ENCODE data around the gene TMEM132D.

TMEM132D gene

DNA sequence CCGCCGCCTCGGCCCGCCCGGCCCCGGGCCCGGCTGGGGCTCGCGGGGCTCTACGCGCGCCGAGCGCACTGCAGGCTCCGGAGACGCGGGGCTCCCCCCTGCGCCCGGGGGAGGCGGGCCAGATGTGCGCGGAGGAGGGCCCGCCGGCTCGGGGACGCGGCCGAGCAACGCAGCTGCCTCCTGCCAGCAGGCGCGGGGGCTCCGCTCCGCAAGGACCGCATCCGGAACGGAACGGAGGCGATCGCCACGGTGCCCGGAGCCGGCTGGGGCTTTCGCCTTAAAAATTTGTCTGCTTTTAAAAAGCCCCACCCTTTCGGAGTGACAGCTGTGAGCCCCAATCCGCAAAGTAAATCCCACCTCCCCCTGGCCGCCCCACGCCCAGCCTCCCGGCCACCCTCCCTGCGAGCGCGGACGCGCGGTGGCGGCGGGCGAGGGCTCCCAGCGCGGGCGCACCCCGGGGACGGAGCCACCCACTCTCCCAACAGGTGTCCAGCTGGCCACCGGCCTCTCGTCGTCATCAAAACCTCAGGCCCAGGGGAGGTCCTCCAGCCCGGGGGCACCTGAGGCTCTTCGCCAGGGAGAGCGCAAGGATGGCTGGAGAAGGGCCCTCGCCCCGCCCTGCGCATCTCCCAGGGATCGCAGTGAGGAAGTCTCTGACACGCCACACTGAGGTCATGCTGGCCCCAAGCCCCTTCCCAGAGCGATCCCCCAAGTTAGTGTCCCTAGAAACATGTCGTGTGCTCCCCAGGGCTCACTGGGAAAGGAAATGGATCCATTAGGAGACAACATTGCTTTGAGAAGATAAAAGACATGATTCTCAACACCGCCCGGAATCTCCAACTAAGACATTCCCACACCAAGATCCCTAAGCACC, at the start of gene TMEM132D:
TMEM132D (minus strand) TSS at position 70 of the 874 bp plus-strand sequence.
- Histone ChIP-seq H3K9ac (ENCODE audit: low read length) (no peak within 1 kb of the TSS), H3K36me3 (ENCODE audit: control insufficient read depth, insufficient read depth, low read length) (no peaks in the 10 kb centered on the region), H3K27me3 (ENCODE audit: control insufficient read depth, insufficient read depth, low read length) (peaks cover 28% of the 10 kb centered on the region), H3K4me1 (ENCODE audit: control insufficient read depth, insufficient read depth, low read length) (no peaks in the 10 kb centered on the region), H3K9me3 (ENCODE audit: control insufficient read depth, low read length) (no peaks in the 10 kb centered on the region), H3K4me3 (ENCODE audit: low read length) (no peak within 1 kb of the TSS)

DNA sequence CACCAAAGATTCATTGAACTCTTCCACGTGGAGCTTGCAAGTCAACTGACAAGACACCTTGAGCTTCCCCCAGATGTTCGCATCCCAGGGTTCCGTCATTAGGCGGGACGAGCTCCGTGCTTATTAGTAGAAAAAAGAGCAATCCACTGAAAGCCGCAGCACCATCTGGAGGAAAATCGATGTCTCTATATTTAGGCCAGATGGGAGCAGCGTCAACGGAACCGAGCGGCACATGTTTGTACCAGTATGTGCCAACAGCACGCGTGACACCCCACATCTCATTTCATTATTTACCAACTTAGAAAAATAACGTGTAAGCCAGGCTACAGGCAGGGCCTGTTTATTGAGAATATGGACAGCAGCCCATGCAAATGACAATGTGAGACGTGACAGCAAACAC, 45.8 kb upstream of the TMEM132D start:
- no peak overlapping the region for H3K4me3 ChIP-seq (ENCODE audit: low read length)
- no peaks in the 10 kb centered on the region for H3K36me3 ChIP-seq (ENCODE audit: control insufficient read depth, insufficient read depth, low read length)
- H3K4me1 ChIP-seq (ENCODE audit: control insufficient read depth, insufficient read depth, low read length), result no peaks in the 10 kb centered on the region
- H3K9ac ChIP-seq (ENCODE audit: low read length), result no peak overlapping the region
- H3K9me3 ChIP-seq (ENCODE audit: control insufficient read depth, low read length), result no peaks in the 10 kb centered on the region
- H3K27me3 ChIP-seq (ENCODE audit: control insufficient read depth, insufficient read depth, low read length), result no peaks in the 10 kb centered on the region

DNA sequence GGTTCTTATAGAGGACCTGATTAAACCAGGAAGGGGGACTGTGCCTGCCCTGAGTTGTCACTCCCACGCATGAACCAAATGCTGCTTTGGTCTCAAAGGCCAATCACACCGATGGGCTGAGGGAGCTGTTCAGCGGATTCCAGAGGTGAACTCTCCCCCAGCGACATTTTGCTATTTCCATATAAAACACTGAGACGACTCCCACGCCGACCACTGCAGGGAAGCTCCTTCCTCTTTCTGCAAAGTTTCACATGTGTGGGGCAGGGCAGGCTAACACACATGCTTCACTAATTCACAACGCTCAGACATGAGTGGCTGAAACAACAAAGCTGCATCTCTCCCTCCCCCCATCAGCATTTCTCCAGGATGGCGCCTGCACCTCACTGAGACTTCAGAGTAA, 37.8 kb upstream of the TMEM132D start:
- no peaks in the 10 kb centered on the region for H3K27me3 ChIP-seq (ENCODE audit: control insufficient read depth, insufficient read depth, low read length)
- H3K36me3 ChIP-seq (ENCODE audit: control insufficient read depth, insufficient read depth, low read length), result no peaks in the 10 kb centered on the region
- no peaks in the 10 kb centered on the region for H3K9me3 ChIP-seq (ENCODE audit: control insufficient read depth, low read length)

DNA sequence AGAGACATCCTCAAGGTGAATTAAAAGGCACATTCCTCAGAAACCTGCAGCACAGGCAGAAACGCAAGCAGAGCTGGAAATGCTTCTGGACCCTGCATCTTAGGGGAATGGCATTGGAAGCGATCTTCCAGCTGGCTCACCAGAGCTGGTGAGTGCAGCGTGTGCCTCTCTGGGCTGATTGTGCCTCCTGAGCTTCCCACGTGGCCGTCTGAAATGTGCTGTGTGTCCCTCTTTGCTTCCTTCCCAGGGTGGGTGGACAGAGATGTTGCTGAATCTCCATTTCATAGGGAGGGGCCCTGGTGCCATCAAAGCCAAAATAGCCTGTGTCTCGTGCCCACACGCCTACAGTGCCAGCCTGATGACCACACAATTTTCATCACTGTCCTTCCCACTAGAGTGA, 34.3 kb upstream of the TMEM132D start:
- no peak overlapping the region for H3K4me3 ChIP-seq (ENCODE audit: low read length)
- no peaks in the 10 kb centered on the region for H3K4me1 ChIP-seq (ENCODE audit: control insufficient read depth, insufficient read depth, low read length)

More for the DNA sequence above, 37.8 kb upstream of the TMEM132D start:
- H3K4me1 ChIP-seq (ENCODE audit: control insufficient read depth, insufficient read depth, low read length), result no peaks in the 10 kb centered on the region
- no peak overlapping the region for H3K9ac ChIP-seq (ENCODE audit: low read length)
- H3K4me3 ChIP-seq (ENCODE audit: low read length), result no peak overlapping the region

DNA sequence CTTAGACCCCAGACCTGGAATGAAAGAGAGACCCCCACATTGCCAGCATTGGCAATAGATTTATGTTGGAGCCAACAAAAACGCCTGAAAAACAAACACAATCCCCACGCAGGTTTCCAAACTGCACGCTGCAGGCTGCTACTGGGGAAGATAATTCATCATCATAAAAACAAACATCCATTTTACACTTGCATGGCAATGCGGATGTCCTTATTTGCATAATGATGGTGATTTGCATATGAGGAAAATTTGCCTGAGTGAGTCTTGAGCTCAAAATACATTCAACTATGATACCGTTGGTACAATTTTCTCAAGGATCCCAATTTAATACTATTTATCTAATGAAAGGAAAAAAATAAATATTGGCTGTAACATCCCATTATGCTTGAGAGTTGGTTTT, 33.6 kb upstream of the TMEM132D start:
- H3K36me3 ChIP-seq (ENCODE audit: control insufficient read depth, insufficient read depth, low read length), result no peaks in the 10 kb centered on the region
- H3K9me3 ChIP-seq (ENCODE audit: control insufficient read depth, low read length), result no peaks in the 10 kb centered on the region
- no peak overlapping the region for H3K4me3 ChIP-seq (ENCODE audit: low read length)
- H3K9ac ChIP-seq (ENCODE audit: low read length), result no peak overlapping the region
- H3K4me1 ChIP-seq (ENCODE audit: control insufficient read depth, insufficient read depth, low read length), result no peaks in the 10 kb centered on the region
- no peaks in the 10 kb centered on the region for H3K27me3 ChIP-seq (ENCODE audit: control insufficient read depth, insufficient read depth, low read length)

More for the DNA sequence above, 34.3 kb upstream of the TMEM132D start:
- no peak overlapping the region for H3K9ac ChIP-seq (ENCODE audit: low read length)
- no peaks in the 10 kb centered on the region for H3K9me3 ChIP-seq (ENCODE audit: control insufficient read depth, low read length)
- no peaks in the 10 kb centered on the region for H3K36me3 ChIP-seq (ENCODE audit: control insufficient read depth, insufficient read depth, low read length)
- no peaks in the 10 kb centered on the region for H3K27me3 ChIP-seq (ENCODE audit: control insufficient read depth, insufficient read depth, low read length)

DNA sequence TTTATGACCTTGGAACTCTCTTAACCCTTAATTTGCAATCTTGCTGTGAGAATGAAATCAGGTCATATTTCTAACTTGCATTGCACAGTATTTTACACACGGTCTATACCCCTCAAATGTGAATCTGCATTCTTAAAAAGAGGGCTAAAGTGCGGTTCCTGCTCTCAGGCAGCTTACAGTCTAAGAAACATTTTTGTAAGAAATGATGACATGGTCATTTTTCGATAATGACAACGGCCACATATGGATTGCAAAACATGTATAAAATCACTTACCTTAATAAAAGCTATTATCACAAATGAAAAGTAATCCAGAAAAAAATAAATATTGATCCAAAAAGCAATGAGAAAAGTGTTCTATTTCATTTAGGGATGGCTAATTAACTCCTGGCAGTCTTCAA, 24.8 kb upstream of the TMEM132D start:
- Histone ChIP-seq H3K36me3 (ENCODE audit: control insufficient read depth, insufficient read depth, low read length) (no peaks in the 10 kb centered on the region), H3K27me3 (ENCODE audit: control insufficient read depth, insufficient read depth, low read length) (no peaks in the 10 kb centered on the region), H3K4me3 (ENCODE audit: low read length) (no peak overlapping the region), H3K4me1 (ENCODE audit: control insufficient read depth, insufficient read depth, low read length) (no peaks in the 10 kb centered on the region), H3K9ac (ENCODE audit: low read length) (no peak overlapping the region), H3K9me3 (ENCODE audit: control insufficient read depth, low read length) (no peaks in the 10 kb centered on the region)

DNA sequence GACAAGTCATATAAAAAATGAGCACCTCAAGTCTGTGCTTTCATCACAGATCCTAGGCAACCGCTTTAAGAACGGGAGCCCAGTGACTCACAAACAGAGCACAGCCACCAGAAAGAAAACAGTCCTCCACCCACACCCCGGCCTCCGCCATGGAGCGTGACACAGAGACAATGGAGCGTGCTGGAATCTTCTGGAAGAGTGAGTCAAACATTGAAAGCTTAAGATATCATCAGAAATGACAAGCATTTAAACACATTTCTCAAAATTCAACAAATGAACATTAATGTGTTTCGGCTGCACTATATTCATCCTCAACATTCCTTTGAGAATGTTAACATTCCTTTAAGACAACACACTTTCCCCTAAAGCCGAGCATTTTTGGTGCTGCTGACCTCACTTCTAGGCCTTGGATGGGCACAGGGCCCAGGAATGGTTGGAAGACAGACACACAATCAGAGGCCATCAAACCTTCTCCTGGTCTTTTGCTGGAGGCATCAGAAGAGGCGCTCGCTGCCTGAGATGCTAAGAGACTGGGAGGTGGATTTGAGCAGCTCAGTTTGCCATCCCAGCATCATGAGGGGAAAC, 23.6 kb upstream of the TMEM132D start:
- Histone ChIP-seq H3K4me3 (ENCODE audit: low read length) (no peak overlapping the region), H3K36me3 (ENCODE audit: control insufficient read depth, insufficient read depth, low read length) (no peaks in the 10 kb centered on the region), H3K9ac (ENCODE audit: low read length) (no peak overlapping the region), H3K4me1 (ENCODE audit: control insufficient read depth, insufficient read depth, low read length) (no peaks in the 10 kb centered on the region), H3K27me3 (ENCODE audit: control insufficient read depth, insufficient read depth, low read length) (no peaks in the 10 kb centered on the region), H3K9me3 (ENCODE audit: control insufficient read depth, low read length) (no peaks in the 10 kb centered on the region)

DNA sequence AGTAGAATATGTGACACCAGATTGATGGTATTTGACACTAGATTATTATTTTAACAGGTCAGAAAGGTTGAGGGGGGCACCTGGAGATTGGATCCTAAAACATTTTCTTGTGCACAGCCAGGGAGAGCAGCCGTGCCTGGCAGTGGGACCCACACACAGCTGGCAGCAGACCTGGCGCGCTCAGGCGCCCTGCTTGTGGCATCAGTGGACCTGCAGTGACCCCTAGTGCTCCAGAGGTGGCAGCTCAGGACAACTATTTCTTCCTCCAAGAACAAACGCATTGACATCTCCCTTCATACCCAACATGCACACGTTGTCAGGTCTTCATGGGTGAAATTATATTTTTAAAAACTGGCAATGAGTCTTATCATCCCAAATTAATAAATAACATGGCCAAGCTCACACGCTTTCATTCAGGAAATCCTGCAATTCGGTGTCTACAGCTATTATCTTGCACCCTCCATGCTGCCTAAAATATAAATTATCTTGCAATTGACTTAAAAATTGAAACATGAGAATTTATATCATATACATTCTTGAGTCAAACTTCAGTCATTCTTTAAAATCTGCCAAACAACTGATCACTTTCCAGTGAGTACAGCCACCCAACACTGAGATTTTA, 7.7 kb upstream of the TMEM132D start:
- H3K9me3 ChIP-seq (ENCODE audit: control insufficient read depth, low read length), result no peaks in the 10 kb centered on the region
- no peaks in the 10 kb centered on the region for H3K4me1 ChIP-seq (ENCODE audit: control insufficient read depth, insufficient read depth, low read length)
- H3K27me3 ChIP-seq (ENCODE audit: control insufficient read depth, insufficient read depth, low read length), result no peaks in the 10 kb centered on the region
- H3K9ac ChIP-seq (ENCODE audit: low read length), result no peak overlapping the region
- no peak overlapping the region for H3K4me3 ChIP-seq (ENCODE audit: low read length)
- H3K36me3 ChIP-seq (ENCODE audit: control insufficient read depth, insufficient read depth, low read length), result no peaks in the 10 kb centered on the region

DNA sequence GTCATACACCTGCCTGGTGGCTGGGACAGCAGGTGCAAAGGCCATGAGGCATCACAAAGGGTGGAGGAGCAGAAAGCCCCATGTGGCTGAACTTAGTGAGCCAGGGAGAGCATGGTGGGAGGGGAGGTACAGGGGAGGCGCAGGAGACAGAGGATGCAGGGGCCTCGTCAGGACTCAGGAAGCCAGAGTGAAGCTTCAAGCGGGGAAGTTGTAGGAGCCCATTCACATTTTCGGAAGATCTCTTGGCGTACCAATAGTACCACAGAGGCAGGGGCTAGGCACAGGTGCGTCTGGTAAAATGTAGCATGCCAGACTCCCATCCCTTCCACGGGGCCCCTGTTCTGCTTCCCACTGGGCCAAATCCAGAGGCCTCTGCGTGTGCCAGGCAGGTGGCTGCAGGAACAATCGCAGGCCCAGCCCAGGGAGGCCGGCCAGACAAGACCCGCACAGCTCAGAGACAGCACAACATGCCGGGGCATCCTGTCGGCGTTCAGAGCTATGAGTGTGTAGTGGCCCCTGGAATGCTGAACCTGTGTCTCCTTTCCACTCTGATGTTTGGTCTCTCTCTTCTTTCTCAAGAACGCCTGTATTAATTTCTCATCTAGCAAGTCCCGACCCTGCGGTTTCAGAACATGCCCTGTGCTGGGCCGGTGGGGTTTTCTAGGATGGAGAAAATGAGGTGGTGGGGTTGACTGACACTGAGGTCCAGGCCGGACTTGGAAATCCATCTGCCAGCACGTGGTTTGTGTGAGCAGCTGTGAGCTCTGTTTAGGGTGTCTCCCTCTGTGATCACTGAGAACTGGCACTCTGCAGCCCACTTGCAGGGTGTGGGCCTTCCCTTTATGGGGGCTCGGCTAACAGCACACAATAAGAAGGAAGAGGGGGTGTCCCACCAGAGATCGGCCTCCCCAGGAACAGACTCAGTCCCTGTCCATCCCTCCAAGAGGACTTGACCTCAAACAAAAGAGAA, 5.5 kb upstream of the TMEM132D start:
- peaks cover 11% of the 10 kb centered on the region for H3K27me3 ChIP-seq (ENCODE audit: control insufficient read depth, insufficient read depth, low read length)
- no peaks in the 10 kb centered on the region for H3K4me1 ChIP-seq (ENCODE audit: control insufficient read depth, insufficient read depth, low read length)
- H3K9me3 ChIP-seq (ENCODE audit: control insufficient read depth, low read length), result no peaks in the 10 kb centered on the region

DNA sequence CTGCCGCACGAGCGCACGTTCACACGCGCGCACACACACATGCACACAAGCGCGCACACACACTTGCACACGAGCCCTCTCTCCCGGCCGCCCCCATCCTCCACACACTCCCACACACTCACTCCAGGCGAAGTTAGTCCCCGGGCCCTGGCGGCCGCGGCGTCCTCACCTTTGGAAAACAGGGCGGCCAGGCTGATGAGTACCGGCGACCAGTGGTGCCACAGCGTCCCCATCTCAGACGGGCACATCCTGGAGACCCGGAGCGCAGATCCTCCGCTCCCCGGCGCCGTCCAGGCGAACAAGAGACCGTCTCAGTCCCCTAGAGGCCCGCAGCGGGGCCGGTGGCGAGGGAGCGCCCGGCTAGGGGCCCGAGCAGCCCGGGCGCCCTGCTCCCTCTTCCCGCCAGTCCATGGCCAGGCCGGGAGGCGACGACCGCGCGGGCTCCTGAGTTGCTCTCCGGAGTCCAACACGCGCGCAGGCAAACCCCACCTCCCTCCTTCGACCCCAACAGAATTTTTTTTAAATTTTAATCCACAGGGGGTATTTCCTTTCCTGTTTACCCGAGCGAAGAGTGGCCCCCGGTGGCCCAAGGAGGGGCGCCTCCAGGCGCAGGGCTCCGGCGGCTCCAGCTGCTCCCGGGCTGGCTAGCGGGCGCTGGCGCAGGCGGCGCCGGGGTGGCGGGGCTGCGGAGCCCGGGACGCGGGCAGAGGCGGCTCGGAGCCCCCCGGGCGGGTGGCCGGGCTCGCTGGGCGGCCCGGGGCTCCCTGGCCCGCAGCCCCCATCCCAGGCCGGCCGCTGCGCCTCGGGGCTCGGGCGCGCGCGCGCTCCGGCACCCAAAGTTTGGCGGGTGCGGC, 506 bp downstream of the TMEM132D start:
- Histone ChIP-seq H3K4me3 (ENCODE audit: low read length) (no peak overlapping the region), H3K36me3 (ENCODE audit: control insufficient read depth, insufficient read depth, low read length) (no peaks in the 10 kb centered on the region), H3K4me1 (ENCODE audit: control insufficient read depth, insufficient read depth, low read length) (no peaks in the 10 kb centered on the region), H3K9ac (ENCODE audit: low read length) (no peak overlapping the region), H3K9me3 (ENCODE audit: control insufficient read depth, low read length) (no peaks in the 10 kb centered on the region), H3K27me3 (ENCODE audit: control insufficient read depth, insufficient read depth, low read length) (peaks cover 28% of the 10 kb centered on the region)

More for the DNA sequence above, 5.5 kb upstream of the TMEM132D start:
- no peaks in the 10 kb centered on the region for H3K36me3 ChIP-seq (ENCODE audit: control insufficient read depth, insufficient read depth, low read length)
- H3K9ac ChIP-seq (ENCODE audit: low read length), result no peak overlapping the region
- no peak overlapping the region for H3K4me3 ChIP-seq (ENCODE audit: low read length)
